Activated T-cell treated with anti-CD3 and anti-CD28 coated beads for 4 hours (primary cell): ENCODE data around the gene MORC4.

ENCODE experiments used
- DNase-seq: peaks from one replicate; pipeline ENCODE4 v3.0.0-alpha.2; 2020

The MORC4 gene

DNA sequence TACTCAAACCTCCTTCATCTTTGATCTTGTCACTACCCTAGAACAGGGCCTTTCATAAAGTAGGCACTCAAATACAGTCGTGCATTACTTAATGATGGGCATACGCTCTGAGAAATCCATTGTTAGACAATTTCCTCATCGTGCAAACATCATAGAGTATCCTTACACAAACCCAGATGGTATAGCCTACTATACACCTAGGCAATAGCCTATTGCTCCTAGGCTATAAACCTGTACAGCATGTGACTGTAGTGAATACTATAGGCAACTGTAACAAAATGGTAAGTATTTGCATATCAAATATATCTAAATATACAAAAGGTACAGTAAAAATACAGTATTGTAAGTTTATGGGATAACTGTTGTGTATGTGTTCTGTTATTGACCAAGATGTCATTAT, 47.9 kb downstream of the MORC4 start:
- no peak for DNase-seq

DNA sequence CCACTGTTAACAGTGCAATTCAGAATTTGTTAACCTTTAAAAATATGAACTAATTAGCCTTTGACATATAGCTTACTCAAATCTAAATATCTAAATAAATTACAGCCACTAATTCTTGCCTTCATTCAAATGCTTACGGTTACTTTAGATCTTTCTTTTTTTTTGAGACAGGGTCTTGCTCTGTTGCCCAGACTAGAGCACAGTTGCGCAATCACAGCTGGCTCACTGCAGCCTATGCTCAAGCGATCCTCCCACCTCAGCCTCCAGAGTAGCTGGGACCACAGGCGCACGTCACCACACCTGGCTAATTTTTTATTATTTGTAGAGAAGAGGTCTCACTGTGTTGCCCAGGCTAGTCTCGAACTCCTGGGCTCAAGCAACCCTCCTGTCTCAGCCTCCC, 48.8 kb downstream of the MORC4 start:
- no peak for DNase-seq

DNA sequence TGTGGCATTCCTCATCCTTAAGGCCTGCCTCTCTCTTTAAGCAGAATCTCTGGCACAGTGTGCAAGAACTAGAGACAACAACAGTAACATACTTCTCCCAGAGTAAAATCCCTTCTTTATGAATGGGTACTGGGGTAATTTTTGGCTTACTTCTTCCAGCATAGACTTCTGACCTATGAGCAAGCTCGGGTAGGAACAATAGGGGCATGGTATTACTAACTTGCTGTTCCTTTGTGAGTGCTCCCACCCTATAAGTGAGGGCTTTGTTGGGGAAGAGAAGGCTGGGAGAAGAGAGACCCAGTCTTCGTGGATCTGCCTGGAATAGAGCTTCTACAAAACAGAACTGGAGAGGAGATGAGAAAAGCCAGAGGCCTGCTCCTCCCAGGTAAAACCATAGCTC, 49.6 kb downstream of the MORC4 start:
- DNase-seq = no peak

DNA sequence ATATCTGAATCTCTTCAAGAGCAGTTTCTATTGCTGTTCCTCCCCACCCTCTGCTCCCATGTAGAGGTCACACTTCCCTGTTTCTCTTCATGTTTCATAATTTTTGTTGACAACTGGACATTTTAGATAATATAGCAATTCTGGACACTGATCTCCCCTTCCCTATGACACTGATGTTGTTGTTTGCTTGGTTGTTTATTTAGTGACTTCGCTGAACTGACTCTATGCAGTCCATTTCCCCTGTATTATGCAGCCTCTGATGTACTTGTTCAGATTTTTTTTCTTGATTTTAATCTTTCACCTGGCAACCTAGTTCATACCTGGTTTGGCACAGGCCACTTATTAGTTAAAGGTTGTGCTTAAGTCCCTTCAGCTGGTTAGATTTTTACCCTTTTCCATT, 50.6 kb downstream of the MORC4 start:
- DNase-seq = no peak

DNA sequence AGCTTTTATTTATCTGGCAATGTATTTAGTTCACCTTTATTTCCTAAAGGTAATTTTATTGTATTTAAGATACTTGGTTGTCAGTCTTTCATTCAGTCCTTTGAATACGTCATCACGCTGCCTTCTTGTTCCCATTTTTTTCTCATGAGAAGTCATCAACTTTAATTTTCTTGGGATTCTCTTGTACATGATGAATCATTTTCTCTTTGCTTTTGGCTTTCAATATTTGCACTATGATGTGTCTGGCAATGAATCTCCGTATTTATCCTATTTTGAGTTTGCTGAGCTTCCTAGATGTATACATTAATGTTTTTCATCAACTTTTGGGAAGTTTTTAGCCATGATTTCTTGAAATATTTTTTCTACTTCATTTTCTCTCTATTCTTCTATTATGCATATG, 51.4 kb downstream of the MORC4 start:
- no peak for DNase-seq

DNA sequence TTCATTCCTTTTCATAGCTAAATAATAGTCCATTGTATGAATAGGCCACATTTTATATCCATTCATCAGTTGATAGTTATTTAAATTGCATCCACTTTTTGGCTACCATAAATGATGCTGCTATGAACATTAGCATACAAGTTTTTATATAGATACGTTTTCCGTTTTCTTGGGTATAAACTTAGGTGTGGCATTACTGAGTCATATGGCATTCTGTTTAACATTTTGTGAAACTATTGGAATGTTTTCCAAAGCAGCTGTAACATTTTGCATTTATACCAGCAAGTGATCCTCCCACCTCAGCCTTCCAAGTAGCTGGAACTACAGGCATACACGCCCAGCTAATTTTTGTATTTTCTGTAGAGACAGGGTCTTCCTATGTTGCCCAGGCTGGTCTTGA, 53.5 kb downstream of the MORC4 start:
- no peak for DNase-seq

DNA sequence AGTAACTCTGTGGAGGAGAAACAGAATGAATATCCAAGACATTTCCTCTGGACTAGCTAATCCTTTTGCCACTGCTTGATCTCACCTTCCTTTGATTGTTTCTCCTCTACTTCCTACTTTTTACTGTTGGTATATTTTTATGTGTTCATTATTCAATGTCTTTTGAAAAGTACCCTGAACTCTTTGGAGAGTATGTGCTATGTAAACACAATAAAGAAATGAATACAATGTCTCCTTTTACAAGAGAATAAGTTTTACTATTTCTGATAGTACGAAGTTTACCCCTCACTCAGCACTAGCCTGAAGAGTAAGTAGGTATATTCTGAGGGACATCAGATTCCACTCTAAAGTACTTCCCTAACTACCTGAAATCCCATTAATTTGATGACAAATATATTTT, 59.9 kb downstream of the MORC4 start:
- no peak for DNase-seq

DNA sequence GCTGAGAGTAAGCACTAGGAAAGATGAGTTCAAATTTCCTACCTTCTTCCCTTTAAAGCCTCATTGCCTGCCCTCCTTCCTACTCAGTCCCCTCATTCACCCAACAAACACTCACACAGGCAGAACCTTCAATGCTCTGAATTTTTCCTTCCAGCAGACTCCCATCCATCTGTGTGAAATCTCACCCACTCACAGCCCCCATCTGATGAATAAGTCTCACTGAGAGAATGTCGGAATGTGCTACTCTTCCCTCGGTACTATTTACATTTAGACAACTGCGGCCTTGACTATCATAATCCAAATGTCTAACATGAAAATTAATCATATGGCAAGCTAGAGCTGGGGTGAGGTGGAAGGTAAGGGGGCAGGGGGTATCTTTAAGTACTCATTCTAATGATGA, 60.4 kb downstream of the MORC4 start:
- DNase-seq = no peak

DNA sequence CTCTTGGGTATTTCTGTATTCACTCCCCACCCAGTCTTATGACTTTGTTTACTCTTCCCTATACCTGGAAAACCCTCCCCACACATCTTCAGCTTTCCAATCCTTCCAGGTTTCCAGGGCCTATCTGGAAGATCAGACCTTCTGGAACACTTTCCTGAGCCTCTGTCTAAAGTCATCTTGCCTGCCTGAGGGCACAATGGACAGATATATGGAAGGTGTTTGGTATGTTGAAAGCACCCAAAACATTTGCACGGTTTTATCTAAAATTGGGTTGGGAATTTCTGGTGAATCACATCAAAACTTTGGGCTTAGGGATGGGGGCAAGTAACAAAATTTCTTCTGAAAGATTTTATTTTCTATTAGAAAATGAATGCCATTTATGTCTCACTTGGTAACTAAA, 63.8 kb downstream of the MORC4 start:
- DNase-seq = no peak

DNA sequence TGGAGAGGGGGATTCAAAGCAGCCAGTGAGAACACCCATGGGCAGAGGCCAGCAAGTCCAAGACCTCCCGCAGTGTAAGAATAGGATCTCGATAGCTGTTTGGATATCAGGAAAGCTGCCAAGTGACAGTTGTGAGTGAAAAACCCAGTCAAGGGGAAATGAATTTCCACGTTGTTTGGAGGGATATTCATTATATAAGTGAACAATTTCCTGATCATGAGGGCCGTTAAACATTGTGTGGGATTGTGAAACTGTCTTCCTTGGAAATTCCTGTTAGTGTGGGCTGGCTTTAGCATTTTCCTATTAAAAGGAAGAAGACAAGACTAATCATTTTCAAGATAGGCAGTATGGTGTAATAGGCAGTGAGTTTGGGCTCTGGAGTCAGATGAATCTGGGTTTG, 64.8 kb downstream of the MORC4 start:
- no peak for DNase-seq

DNA sequence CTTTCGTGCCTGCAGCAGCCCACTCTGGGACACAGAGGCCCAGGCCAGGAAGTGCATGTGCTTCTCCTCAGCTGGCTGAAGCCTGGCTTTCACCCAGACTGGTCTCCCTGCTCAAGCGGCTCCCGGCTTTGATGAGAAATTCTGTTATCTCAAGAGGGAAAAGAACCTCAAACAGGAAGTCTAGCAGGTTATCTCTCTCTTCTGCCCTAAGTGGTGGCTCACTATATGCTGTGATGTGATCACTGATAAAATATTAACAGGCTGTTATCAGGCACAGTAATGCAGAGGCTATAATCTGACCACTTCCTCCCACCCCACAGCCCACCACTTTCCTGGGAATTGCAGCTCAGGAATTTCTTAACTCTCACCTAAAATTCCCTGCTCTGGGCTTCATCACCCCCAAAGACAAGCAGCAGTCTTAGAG, 66.5 kb downstream of the MORC4 start:
- DNase-seq = no peak

DNA sequence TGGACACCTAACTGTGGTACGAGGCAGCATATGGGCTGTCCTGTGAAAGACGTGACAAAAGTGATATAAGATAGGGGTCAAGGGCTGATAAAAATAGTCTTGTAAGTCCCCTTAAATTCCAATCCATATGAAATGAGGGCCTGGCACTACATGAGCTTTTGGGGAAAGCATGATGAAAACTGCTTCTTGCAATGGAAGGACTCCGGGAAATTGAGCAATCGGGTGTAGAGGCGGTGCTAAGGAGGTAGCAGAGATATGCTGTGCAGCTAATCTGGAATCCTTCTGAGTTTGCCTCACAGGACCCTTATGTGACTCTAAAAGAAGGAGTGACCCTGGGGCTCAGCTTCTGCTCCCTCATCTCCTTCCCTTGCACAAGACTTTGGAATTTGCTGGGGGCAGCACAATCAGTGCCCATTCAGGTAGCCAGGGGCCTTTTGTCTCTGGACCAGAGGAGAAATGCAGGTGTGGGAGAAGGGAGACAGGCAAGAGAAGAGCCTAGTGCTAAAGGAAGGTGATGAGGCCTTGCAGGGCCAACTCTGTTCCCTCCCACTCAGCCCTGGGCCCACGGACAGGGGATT, 67.0 kb downstream of the MORC4 start:
- DNase-seq = no peak

DNA sequence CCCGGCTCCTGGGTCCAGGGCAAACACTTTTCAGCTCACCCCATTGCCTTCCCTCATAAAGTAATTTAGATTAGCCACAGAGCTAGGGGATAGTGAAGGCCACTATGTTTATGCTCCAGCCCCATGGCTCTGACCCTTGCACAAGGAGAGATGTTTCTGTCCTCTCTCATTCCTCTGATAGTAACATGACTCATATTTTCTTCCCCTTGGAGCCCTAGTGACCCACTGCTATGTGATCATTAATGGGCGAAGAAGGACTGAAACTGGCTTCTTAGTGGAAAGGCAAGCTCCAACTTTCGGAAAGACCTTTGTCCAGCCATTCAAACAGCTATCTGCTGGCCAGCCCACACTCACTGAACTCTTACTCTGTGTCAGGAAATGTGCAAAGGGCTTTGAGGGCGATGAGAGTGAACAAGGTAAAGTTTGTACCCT, 67.5 kb downstream of the MORC4 start:
- DNase-seq = no peak

DNA sequence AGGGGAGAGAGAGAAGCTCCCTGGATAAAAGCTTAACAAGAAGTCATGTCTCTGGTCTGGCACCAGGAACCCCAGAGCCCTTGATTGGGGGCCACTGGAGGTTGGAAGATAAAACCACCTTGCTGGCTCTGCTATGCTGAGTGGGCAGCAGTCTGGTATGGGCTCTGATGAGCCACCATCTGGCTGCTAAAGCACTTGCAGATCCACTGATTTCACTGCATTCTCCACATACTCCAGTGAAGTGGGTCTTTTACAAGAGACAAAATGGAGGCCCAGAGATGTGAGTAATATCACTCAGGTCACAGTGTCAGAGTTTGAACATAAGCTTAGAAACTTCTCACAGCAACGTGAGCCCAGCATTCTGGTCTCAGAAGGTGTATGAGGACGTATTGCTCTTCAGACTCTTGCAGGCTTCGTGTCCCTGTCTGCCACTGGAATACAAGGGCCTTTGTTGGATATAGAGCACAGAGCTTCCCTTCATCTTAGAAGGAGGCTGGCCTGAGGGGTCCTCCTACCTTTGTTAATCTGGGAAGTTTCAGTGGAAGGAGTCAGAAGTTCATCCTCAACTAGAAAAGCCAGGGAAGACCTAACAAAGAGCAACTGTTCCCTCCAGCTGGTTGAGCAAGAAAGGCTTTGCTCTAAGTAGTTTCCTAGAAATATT, 68.1 kb downstream of the MORC4 start:
- no peak for DNase-seq

DNA sequence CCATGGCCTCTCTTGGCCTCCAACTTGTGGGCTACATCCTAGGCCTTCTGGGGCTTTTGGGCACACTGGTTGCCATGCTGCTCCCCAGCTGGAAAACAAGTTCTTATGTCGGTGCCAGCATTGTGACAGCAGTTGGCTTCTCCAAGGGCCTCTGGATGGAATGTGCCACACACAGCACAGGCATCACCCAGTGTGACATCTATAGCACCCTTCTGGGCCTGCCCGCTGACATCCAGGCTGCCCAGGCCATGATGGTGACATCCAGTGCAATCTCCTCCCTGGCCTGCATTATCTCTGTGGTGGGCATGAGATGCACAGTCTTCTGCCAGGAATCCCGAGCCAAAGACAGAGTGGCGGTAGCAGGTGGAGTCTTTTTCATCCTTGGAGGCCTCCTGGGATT, 71.8 kb downstream of the MORC4 start:
- no peak for DNase-seq

DNA sequence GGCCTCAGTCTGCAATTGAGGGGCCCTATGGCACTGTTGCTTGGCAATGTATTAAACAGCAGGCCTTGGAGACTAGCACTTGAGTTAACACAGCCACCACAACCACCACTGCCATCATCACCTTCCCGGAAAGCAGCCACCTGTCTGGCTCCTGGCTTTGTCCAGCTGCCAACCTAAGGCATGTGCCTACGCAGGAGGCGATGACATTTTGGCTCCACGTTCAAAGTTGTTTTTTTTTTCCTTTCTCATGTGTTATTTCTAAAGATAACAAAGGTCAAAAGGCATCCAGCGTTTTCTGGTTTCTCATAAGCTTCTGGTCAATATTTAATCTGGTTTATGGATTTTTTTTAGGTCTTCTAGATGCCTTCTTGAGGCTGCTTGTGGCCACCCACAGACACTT, 72.3 kb downstream of the MORC4 start:
- no peak for DNase-seq

DNA sequence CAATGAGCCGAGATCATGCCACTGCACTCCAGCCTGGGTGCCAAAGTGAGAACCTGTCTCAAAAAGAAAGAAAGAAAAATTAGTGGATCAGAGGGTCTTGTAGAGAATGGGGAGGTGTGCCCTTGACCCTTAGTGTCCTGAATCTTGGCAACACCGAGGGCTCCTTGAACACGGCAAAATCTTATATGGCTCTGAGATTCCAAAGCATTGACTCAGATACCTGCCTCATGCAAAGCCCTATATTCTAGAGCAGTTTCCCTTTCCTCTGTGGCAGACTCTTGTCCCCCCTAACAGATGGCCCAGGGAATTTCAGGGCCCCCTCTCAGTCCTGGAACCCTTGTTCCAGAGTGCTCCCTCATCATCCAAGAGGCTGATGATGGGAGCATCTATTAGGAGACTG, 73.0 kb downstream of the MORC4 start:
- DNase-seq = no peak

DNA sequence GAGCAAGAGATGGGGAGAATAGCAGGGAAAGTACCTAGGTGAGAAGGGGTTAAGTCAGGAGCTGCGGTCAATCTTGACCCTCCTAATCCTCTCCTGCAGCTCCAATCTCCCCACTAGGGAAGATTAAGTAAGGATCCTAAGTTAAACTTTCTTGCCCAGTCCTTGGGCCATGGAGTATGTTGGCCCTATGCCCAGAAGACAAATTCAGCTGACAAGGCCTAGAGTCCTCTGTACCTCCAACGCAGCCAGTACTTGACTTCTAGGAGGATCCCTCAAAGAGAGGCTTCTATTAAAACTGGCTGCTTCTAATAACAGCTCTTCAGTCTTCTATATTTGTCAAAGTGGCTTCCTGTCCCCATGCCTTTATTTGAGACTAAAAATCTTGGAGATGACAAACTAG, 78.4 kb downstream of the MORC4 start:
- DNase-seq = no peak

DNA sequence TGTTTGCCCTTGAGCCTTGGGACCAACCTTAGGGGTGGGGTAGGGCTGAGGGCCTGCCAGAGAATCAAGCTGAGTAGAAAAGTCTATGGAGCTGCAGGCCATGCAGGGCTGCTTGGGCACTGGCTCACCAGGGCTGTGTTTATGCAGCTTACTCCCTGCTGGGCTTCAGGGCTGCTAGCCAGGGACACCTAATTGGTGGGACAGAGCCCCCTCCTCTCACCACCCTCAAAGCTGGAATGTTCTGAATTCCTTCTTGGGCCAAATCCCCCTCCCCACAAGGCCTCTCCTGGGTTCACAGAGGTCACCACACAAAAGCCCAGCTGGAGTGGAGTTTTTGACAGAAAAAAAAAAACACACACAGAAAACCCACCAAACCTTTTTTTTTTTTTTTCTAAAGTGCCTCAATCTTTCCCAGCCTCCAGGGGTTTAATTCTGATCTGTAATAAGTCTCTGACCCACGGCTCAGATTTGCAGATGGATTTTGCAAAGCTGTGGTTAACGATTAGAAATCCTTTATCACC, 80.0 kb downstream of the MORC4 start, which contains the start of gene CLDN2:
TSS of gene CLDN2 (plus strand) at position 471 of the 521 bp plus-strand sequence. CDS start 7,827 bp downstream, outside the sequence.
- DNase-seq = no peak

DNA sequence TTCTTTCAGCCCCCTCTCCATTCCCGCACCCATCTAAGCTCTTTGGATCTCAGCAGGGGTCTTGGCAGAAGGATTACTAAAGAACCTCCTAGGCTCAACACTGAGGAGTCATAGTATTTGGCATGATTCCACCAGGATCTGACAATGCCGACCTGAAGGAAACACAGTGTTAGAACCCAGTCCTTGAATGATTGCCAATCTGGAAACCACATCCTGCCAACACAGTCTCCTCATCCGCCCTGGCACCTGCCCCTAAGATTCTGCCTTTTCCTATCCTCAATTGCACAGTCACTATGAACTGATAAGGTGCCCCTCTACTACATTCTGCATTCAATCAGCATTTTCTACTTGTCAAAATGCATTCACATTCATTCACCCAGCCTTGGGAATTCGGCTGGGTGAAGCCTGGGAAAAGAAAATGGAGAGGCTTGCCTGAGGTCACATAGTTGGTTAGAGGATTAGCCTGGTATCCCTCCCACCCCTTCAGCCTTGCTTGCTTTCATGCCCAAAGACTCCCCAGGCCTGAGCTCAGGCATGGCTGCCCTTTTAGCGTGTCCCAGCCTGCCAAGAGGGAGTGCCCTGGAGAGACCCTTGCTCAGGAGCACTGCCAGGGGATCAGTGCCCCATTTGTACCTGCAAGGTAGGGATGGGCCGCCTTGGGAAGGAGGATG, 82.0 kb downstream of the MORC4 start:
- DNase-seq = no peak

DNA sequence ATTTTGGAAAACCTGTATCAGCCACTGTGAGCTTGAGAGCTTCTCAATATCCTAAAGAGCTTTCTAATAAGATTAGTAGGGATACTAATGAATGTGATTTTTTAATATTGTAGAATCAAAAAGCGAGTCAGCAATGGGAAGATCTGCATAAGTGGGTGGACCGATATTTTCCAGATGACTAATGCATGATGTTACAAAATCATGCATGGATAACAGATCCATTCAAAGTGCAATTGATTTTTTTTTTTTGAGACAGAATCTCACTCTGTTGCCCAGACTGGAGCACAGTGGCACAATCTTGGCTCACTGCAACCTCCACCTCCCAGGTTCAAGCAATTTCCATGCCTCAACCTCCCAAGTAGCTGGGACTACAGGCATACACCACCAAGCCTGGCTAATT, 87.1 kb downstream of the MORC4 start:
- no peak for DNase-seq

DNA sequence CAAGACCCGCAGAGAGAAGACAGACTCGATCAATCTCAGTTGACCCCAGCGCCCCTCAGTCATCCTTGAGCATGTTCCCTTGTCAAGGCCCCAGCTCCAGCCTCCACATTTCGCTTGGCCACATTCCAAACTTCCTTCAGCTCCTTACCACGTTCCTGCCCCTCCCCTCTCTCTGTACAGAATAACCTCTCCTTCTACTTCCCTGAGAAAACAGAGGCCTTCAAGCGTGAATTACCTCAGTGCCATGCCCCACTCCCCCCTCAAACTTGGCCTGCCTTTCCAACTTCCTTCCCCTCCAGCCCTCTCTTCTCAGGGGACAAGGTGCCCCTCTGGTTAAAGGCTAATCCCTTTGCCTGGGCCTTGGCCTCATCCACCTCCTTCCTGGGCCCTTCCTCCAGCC, 93.7 kb downstream of the MORC4 start:
- DNase-seq = no peak

DNA sequence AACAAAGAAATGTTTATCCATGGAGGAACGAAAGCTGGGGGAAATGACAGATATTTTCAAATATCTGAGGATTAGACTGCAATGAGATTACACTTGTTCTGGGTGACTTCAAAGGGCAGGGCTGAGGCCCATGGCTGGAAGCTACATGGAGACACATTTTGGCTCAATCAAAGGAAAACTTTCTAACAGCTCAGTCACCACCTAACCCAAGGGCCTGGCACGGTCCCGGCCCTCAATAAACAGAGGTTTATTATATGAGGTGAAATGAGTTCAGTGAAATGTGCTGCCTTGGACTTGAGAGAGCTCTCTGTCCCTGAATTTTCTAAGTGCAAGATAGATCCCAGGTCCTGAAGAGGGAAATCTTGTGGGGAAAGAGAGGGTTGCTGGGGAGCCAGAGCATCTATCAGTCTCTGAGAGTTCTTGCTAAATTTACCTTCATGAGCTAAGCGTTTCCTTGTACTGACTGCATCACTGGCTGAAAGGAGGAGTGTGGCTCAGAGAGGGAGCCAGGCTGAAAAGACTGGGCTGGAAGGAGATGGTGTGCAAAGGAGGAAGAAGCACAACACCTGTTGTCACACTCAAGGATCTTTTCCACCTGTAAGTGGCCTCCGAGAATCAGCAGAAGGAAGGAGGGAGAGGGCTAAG, 94.8 kb downstream of the MORC4 start:
- no peak for DNase-seq
